ENCODE results near the gene SERINC4. TPM values are rescaled to one million over a fixed set of nuclear protein-coding genes. Genes with fewer than 3 reads are reported as not detected.
"Not testable (repeated sequence)": the region's sequence is repeated elsewhere in the genome, so short reads cannot be mapped to it uniquely, and the experiment has no call there.

SERINC4 gene
- not detected for total RNA-seq

GRCh38 chr15:43799945-43800285 is at the start of gene SERINC4:
SERINC4 (minus strand) TSS chr15:43800220; CDS start chr15:43799986, 234 bp downstream.
- Histone ChIP-seq H3K27ac (peak within 1 kb of the TSS; percentile 82 to 93), H3K36me3 (peaks cover 22% of the 10 kb centered on the region), H3K4me3 (peak within 1 kb of the TSS; percentile 92), H3K27me3 (replicated peaks; ENCODE audit: insufficient read depth) (no peaks in the 10 kb centered on the region), H3K4me1 (ENCODE audit: control insufficient read depth in 1 of 2, low read depth in 2 of 2) (peaks cover 10 to 44% of the 10 kb centered on the region in 2 donors), H3K9me3 (no peaks in the 10 kb centered on the region)
- ATAC-seq (ENCODE audit: insufficient number of reproducible peaks, low FRiP score, low read depth) = no peak
- TF ChIP-seq CTCF (IDR thresholded peaks at IDR 0.05) = no peak
- no peak for DNase-seq (ENCODE audit: low spot score)

- no peak for TF ChIP-seq CTCF (IDR thresholded peaks at IDR 0.05)
- Histone ChIP-seq H3K4me3 (no peak overlapping the region), H3K27me3 (replicated peaks; ENCODE audit: insufficient read depth) (no peaks in the 10 kb centered on the region), H3K27ac (no peak overlapping the region), H3K36me3 (no peaks in the 10 kb centered on the region), H3K9me3 (no peaks in the 10 kb centered on the region), H3K4me1 (ENCODE audit: control insufficient read depth in 1 of 2, low read depth in 2 of 2) (no peaks in the 10 kb centered on the region)
- ATAC-seq (ENCODE audit: insufficient number of reproducible peaks, low FRiP score, low read depth) (no peak), DNase-seq (ENCODE audit: low spot score) (no peak)
These were observed 45.4 kb upstream of the SERINC4 start for GRCh38 chr15:43845421-43845820.

GRCh38 chr15:43832485-43832884 is 32.5 kb upstream of the SERINC4 start:
- ATAC-seq (ENCODE audit: insufficient number of reproducible peaks, low FRiP score, low read depth); H3K27me3 ChIP-seq (replicated peaks; ENCODE audit: insufficient read depth); H3K4me1 ChIP-seq (ENCODE audit: control insufficient read depth in 1 of 2, low read depth in 2 of 2); H3K9me3 ChIP-seq; H3K27ac ChIP-seq; H3K4me3 ChIP-seq; DNase-seq (ENCODE audit: low spot score); H3K36me3 ChIP-seq: not testable (repeated sequence)

- peaks cover 7 to 13% of the 10 kb centered on the region in 2 donors for H3K4me1 ChIP-seq (ENCODE audit: control insufficient read depth in 1 of 2, low read depth in 2 of 2)
- not testable (repeated sequence) for DNase-seq (ENCODE audit: low spot score); H3K9me3 ChIP-seq; H3K27ac ChIP-seq; H3K27me3 ChIP-seq (replicated peaks; ENCODE audit: insufficient read depth); H3K36me3 ChIP-seq; ATAC-seq (ENCODE audit: insufficient number of reproducible peaks, low FRiP score, low read depth); H3K4me3 ChIP-seq
These were observed 31.6 kb upstream of the SERINC4 start for GRCh38 chr15:43831519-43832052.

- not testable (repeated sequence) for DNase-seq (ENCODE audit: low spot score); H3K4me3 ChIP-seq; ATAC-seq (ENCODE audit: insufficient number of reproducible peaks, low FRiP score, low read depth); H3K36me3 ChIP-seq; H3K27me3 ChIP-seq (replicated peaks; ENCODE audit: insufficient read depth); H3K9me3 ChIP-seq; H3K27ac ChIP-seq
- H3K4me1 ChIP-seq (ENCODE audit: control insufficient read depth in 1 of 2, low read depth in 2 of 2) = peaks cover 9 to 19% of the 10 kb centered on the region in 2 donors
These were observed 30.8 kb upstream of the SERINC4 start for GRCh38 chr15:43830691-43831275.

- not testable (repeated sequence) for H3K9me3 ChIP-seq; ATAC-seq (ENCODE audit: insufficient number of reproducible peaks, low FRiP score, low read depth); H3K27me3 ChIP-seq (replicated peaks; ENCODE audit: insufficient read depth); DNase-seq (ENCODE audit: low spot score); H3K36me3 ChIP-seq; H3K27ac ChIP-seq; H3K4me3 ChIP-seq
- peaks cover 10 to 20% of the 10 kb centered on the region in 2 donors for H3K4me1 ChIP-seq (ENCODE audit: control insufficient read depth in 1 of 2, low read depth in 2 of 2)
These were observed 30.0 kb upstream of the SERINC4 start for GRCh38 chr15:43829951-43830540.

- no peak for TF ChIP-seq CTCF (IDR thresholded peaks at IDR 0.05)
- H3K27ac ChIP-seq = peak overlapping the region in 1 of 2 donors; percentile 71
- no peaks in the 10 kb centered on the region for H3K9me3 ChIP-seq
- no peak for DNase-seq (ENCODE audit: low spot score)
- H3K4me3 ChIP-seq = peak overlapping the region; percentile 78
- no peaks in the 10 kb centered on the region for H3K27me3 ChIP-seq (replicated peaks; ENCODE audit: insufficient read depth)
- H3K36me3 ChIP-seq = no peaks in the 10 kb centered on the region
- H3K4me1 ChIP-seq (ENCODE audit: control insufficient read depth in 1 of 2, low read depth in 2 of 2) = peaks cover 20 to 31% of the 10 kb centered on the region in 2 donors
- no peak for ATAC-seq (ENCODE audit: insufficient number of reproducible peaks, low FRiP score, low read depth)
These were observed 28.1 kb upstream of the SERINC4 start for GRCh38 chr15:43828061-43828657.

All from thoracic aorta (tissue), 2 donors.